Measurements from ENCODE around the gene DHX38. TPM values are rescaled to one million over a fixed set of nuclear protein-coding genes. Genes with fewer than 3 reads are reported as not detected.

The DHX38 gene
- total RNA-seq: 100 to 1,000 TPM; 120 to 124 (median 120) TPM
- total RNA-seq (2013): 61.8 TPM

DNA sequence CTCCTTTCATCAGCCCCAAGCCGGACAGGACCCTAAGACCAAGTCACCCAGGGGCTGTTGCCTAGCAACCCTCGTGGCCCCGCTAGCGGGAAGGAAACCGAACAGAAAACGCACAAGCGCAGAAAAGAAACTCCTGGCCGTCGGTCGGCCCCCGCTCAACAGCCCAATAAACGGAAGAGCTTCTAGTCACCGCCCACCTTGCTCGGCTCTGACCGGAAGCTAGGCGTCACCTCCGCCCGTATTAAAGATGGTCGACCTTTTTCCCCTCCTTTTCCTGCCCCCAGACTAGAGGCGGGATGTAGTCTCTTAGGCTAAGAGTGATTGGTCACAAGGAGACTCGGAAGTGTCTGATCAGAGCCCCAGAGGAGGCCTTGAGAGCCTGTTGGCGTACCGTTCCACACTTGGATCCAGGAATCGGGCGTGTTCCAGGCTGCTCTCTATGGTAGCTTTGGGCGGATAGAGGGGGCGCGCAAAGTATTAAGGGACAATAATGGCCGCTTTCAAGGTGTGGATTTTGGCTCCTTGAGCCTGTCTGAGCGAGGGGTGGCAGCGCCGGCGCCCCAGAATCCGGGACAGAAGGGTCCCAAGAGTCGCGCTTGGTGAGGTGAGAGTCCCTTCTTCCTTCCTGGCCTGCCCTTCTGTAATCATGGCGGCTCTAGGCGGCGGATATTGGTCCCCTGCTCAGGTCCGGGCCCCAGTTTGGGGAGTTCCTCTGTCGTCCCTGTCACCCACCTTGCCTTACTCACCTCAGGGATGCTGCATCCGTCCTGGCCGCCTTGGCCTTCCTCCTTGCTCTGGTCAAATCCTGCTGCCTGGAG lies at the start of gene DHX38, which contains the start of gene TXNL4B:
TSS of gene DHX38 (plus strand) at position 400 of the 818 bp plus-strand sequence. CDS start 2,311 bp downstream, outside the sequence.
TSS of gene TXNL4B (minus strand) at position 173 of the 818 bp plus-strand sequence. CDS start 2,871 bp downstream, outside the sequence.
- intact Hi-C loops (cut with micrococcal nuclease): loop anchor here (1.0 to 10.0 kb wide), 2 partner anchors 85 to 571 kb away; partner anchors contain the start of gene DHODH
- H3K4me3 ChIP-seq (ENCODE audit: low read length): peak within 1 kb of the TSS; percentile 77
- peaks cover 24% of the 10 kb centered on the region for H3K4me1 ChIP-seq (ENCODE audit: control insufficient read depth, insufficient read depth, low read length)
- ATAC-seq (peak; percentile 94 to 99 (median 95)), DNase-seq (peak; percentile 86 to 97)
- H3K9me3 ChIP-seq (ENCODE audit: control insufficient read depth, insufficient read depth, low read length): no peaks in the 10 kb centered on the region
- no peaks in the 10 kb centered on the region for H3K27me3 ChIP-seq (ENCODE audit: control insufficient read depth, insufficient read depth, low read length)
- H3K36me3 ChIP-seq (ENCODE audit: control insufficient read depth, insufficient read depth, low read length): peaks cover 42% of the 10 kb centered on the region
- H3K27ac ChIP-seq (ENCODE audit: low read length): peak within 1 kb of the TSS; percentile 87
- Mint-ChIP-seq H3K4me3 (peak within 1 kb of the TSS; percentile 98), H3K36me3 (peaks cover 23% of the 10 kb centered on the region), H3K9me3 (no peaks in the 10 kb centered on the region), H3K27ac (peak within 1 kb of the TSS; percentile 93 to 96), H3K4me1 (peaks cover 64 to 74% of the 10 kb centered on the region in 2 donors), H3K27me3 (ENCODE audit: low read depth in 2 of 2) (no peaks in the 10 kb centered on the region)
- WGBS (ENCODE audit: insufficient coverage): under 1% methylated on average over 40 of the region's 43 CpGs
- TF ChIP-seq, protein P1, sequence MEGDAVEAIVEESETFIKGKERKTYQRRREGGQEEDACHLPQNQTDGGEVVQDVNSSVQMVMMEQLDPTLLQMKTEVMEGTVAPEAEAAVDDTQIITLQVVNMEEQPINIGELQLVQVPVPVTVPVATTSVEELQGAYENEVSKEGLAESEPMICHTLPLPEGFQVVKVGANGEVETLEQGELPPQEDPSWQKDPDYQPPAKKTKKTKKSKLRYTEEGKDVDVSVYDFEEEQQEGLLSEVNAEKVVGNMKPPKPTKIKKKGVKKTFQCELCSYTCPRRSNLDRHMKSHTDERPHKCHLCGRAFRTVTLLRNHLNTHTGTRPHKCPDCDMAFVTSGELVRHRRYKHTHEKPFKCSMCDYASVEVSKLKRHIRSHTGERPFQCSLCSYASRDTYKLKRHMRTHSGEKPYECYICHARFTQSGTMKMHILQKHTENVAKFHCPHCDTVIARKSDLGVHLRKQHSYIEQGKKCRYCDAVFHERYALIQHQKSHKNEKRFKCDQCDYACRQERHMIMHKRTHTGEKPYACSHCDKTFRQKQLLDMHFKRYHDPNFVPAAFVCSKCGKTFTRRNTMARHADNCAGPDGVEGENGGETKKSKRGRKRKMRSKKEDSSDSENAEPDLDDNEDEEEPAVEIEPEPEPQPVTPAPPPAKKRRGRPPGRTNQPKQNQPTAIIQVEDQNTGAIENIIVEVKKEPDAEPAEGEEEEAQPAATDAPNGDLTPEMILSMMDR (IDR thresholded peaks at IDR 0.05): no peak

DNA sequence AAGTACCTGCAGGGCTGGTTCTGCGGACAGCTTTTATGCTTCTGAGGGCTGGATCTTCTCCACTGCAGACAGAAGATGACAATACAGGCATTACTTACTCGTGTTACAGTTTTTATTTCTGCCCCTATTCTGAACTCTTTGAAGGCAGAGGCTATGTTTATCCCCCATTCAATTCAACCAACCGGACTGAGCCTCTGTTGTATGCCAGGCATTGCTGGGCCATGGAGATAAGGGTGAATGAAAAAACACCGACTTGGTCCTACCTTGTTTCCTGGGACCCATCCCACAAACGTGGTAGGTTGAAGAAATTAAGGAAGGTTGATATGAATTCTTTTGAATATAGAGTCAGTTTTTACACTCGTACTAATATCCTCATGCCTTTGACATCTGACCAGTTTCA lies 49.4 kb upstream of the DHX38 start:
- TF ChIP-seq, protein P1 (IDR thresholded peaks at IDR 0.05): no peak
- no peaks in the 10 kb centered on the region for H3K27me3 Mint-ChIP-seq (ENCODE audit: low read depth in 2 of 2)
- Histone ChIP-seq H3K36me3 (ENCODE audit: control insufficient read depth, insufficient read depth, low read length) (no peaks in the 10 kb centered on the region), H3K4me1 (ENCODE audit: control insufficient read depth, insufficient read depth, low read length) (no peaks in the 10 kb centered on the region), H3K4me3 (ENCODE audit: low read length) (no peak overlapping the region), H3K9me3 (ENCODE audit: control insufficient read depth, insufficient read depth, low read length) (no peaks in the 10 kb centered on the region), H3K27ac (ENCODE audit: low read length) (no peak overlapping the region), H3K27me3 (ENCODE audit: control insufficient read depth, insufficient read depth, low read length) (no peaks in the 10 kb centered on the region)
- no peaks in the 10 kb centered on the region for H3K4me1 Mint-ChIP-seq
- H3K9me3 Mint-ChIP-seq: peaks cover 0 to 2% of the 10 kb centered on the region in 2 donors
- ATAC-seq (no peak), DNase-seq (no peak)
- 86% methylated on average over 5 of the region's 6 CpGs for WGBS (ENCODE audit: insufficient coverage)
- H3K36me3 Mint-ChIP-seq: peaks cover 7% of the 10 kb centered on the region
- no peak overlapping the region for H3K27ac Mint-ChIP-seq
- H3K4me3 Mint-ChIP-seq: no peak overlapping the region
- intact Hi-C loops (cut with micrococcal nuclease): no loop called here

DNA sequence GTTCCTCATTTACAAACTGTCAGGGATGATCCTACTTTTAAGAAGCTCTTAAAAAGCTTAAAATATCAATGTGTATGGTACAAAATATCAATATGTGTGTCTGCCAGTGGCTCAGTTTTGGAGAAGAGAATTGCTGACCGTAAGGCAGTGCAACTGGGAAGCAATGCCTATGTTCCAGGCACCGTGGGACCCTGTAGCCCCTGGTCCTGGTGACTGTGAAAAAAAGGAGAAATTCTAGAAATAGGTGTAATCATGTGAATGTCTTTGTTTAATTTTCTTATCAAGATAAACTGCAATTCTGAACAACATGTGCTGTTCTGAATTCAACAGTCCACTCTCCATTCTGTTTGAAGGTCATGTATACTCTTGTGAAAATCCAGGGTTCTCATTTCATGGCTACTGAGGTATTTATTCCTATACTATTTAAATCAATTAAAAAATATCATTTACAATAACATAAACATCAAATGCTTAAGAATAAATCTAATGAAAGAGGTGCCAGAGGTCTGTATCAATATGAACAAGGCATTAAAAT lies 48.8 kb upstream of the DHX38 start:
- Histone ChIP-seq H3K4me1 (ENCODE audit: control insufficient read depth, insufficient read depth, low read length) (no peaks in the 10 kb centered on the region), H3K27ac (ENCODE audit: low read length) (no peak overlapping the region), H3K9me3 (ENCODE audit: control insufficient read depth, insufficient read depth, low read length) (peaks cover 5% of the 10 kb centered on the region), H3K4me3 (ENCODE audit: low read length) (no peak overlapping the region), H3K36me3 (ENCODE audit: control insufficient read depth, insufficient read depth, low read length) (no peaks in the 10 kb centered on the region), H3K27me3 (ENCODE audit: control insufficient read depth, insufficient read depth, low read length) (no peaks in the 10 kb centered on the region)
- TF ChIP-seq, protein P1 (IDR thresholded peaks at IDR 0.05): no peak
- DNase-seq (no peak), ATAC-seq (no peak)
- peaks cover 0 to 4% of the 10 kb centered on the region in 2 donors for H3K9me3 Mint-ChIP-seq
- WGBS (ENCODE audit: insufficient coverage): 83% methylated on average over 2 of the region's 2 CpGs
- no peaks in the 10 kb centered on the region for H3K27me3 Mint-ChIP-seq (ENCODE audit: low read depth in 2 of 2)
- H3K4me1 Mint-ChIP-seq: no peaks in the 10 kb centered on the region
- intact Hi-C loops (cut with micrococcal nuclease): no loop called here
- H3K4me3 Mint-ChIP-seq: no peak overlapping the region
- no peak overlapping the region for H3K27ac Mint-ChIP-seq
- peaks cover 8% of the 10 kb centered on the region for H3K36me3 Mint-ChIP-seq

All from natural killer cell (primary cell).